GM18517 (cell line): Measurements from ENCODE around the gene NDUFA3.
"Not testable (repeated sequence)": the region's sequence is repeated elsewhere in the genome, so short reads cannot be mapped to it uniquely, and the experiment has no call there.

Experiments
- ATAC-seq: cut with Tn5 transposase; IDR thresholded peaks from one replicate; pipeline ENCODE4 v1.9.1; 2021; ENCODE audit warnings: mild to moderate bottlenecking, moderate library complexity; ENCODE audit not compliant: unreplicated experiment

NDUFA3 gene

DNA sequence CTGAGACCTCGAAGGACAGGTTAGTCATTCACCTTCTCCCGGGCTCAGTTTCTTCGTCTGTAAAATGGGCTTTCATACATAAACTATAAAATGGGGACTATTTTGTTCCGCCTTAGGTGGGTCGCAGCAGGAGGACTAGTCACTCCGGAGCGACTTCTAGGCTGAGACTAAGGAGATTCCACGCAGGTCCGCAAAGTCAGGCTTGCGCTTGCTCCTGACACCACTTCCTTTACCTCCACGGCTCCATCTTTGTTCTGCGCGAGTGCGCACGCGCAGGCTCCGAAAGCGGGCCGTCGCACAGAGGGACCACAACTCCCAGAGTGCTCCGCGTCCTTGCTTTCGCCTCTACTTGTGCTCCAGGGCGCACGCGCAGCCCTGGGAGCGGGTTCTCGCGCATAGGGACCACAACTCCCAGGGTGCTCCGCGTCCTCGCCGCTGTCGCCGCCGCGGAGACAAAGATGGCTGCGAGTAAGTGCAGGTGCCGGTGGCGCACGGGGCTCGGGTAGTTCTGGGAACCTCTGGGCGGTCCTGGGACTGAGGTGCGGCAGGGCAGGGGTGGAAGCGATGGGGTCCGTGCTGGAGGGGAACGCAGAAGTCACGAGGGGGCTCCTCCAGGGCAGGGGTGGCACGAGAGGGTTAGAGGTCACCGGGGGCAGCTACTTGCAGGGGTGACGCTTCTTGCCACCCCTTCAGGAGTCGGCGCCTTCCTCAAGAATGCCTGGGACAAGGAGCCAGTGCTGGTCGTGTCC is at the start of gene NDUFA3:
Gene NDUFA3 (plus strand): TSS at position 435 of the 749 bp plus-strand sequence. CDS start 24 bp downstream, at position 459.
- peak; percentile 97 for ATAC-seq

- ATAC-seq = no peak
Measured at GRCh38 chr19:54062643-54063042, 40.0 kb upstream of the NDUFA3 start.

GRCh38 chr19:54063350-54064116 is 39.1 kb upstream of the NDUFA3 start, which contains the start of gene VSTM1:
VSTM1 (minus strand) TSS chr19:54063897; CDS start chr19:54063777, 120 bp downstream.
- ATAC-seq = no peak

DNA sequence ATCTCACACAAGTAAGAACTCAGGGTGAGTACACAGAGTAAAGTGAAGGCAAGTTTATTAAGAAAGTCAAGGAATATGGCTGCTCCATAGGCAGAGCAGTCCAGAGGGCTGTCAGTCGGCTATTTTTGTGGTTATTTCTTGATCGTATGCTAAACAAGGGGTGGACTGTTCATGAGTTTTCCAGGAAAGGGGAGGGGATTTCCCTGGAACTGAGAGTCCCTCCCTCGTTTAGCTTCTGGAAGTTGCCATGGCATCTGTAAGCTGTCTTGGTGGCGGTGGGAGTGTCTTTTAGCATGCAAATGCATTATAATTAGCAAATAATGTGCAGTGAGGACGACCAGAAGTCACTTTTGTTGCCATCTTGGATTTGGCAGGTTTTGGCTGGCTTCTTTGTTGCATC is 33.2 kb upstream of the NDUFA3 start:
- ATAC-seq = no peak

DNA sequence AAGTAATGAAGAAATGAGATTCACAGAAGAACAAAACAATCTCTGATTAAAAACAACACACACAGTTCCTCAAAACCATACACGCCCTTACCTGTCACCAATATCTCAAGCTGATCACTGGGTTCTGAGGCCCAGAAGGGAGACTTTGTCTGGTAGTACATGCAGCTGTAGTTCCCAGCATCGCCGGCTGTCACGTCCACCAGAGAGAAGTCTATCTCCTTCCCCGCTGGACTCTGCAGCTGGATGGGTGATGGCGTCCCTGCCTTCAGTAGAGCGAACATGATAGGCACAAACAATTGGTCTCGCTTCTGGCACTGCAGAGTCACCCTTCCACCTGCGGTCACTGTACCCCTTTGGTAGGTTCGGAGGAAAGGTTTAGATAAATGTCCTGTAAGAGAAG is 28.8 kb upstream of the NDUFA3 start:
- no peak for ATAC-seq

- ATAC-seq = no peak
Measured at GRCh38 chr19:54074851-54075250, 27.8 kb upstream of the NDUFA3 start.

DNA sequence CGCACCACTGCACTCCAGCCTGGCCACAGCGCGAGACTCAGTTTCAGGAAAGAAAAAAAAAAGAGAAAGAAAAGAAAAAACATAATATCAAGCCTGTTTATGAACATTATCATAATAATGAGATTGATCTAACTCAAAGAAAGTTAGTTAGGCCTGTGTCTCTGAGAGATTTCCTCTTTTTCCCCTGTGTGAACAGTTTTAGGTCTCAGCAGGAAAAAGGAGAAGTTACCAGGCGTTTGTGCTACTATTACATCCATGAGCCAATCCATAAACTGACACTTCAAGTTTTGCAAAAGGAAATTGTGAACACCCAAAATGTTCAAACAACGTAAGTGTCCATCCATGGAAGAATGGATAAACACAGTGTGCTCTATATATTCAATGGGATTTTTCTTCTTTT is 25.3 kb upstream of the NDUFA3 start:
- ATAC-seq = no peak

- ATAC-seq = no peak
Measured at GRCh38 chr19:54081032-54081431, 21.6 kb upstream of the NDUFA3 start, which contains the start of gene TARM1. TARM1 (minus strand) TSS chr19:54081365; CDS start chr19:54081340, 25 bp downstream.

DNA sequence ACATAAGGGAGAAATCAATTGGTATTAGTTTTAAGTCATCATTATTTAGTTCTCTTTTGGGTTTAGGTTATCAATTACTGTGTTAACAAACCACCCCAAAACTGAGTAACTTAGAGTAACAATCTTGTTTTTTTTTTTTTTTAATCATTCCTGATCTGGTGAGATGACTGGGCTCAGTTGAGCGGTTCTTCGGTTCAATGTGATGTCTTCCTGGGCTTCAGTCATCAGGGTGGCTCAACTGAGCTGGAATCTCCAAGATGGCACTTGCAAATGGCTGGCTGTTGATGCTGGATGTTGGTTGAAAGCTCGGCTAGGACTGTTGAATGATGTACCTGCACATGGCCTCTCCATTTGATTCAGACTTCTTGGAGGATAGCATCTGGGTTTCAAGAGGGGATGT is 18.2 kb upstream of the NDUFA3 start:
- no peak for ATAC-seq

DNA sequence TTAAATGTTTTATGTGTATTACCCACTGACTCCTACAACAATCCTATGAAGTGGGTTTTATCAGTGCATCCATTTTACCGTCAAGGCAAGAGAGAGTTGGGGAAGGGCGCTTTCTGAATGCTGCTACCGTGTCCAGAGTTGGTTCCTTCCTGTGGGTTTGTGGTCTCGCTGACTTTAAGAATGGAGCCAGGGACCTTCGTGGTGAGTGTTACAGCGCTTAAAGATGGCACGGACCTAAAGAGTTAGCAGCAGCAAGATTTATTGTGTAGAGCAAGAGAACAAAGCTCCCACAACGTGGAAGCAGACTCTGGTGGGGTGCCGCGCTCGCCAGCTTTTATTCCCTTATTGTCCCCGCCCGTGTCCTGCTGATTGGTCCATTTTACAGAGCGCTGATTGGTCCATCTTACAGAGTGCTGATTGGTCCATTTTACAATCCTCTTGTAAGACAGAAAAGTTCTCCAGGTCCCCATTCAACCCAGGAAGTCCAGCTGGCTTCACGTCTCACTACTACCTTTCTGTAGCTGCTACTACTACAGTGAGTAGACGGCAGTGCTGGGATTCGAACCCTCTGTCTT is 8.1 kb upstream of the NDUFA3 start:
- no peak for ATAC-seq

- ATAC-seq = no peak
Measured at GRCh38 chr19:54095136-54095858, 7.4 kb upstream of the NDUFA3 start.

- not testable (repeated sequence) for ATAC-seq
Measured at GRCh38 chr19:54095859-54096616, 6.6 kb upstream of the NDUFA3 start.

DNA sequence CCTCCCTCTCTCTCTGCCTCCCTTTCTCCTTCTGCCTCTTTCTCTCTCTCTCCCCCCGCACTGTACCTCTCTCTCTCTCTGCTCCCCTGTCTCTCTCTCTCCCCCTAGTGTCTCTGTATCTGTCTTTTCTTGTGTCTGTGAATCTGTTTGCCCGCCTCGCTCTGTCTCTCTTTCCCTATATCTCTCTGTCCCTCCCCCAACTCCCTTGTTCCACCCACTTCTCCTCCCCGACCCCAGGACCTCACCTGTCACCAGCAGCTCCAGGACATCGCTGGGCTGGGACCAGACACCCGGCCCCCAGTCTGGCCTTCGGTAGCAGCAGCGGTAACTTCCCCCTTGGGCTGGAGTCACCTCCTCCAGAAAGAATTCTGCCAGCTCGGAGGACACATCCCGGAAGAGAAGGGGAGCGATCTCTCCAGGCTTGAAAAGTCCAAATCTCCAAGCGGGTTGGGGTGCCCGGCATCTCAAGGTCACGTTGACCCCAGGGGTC is 6.0 kb upstream of the NDUFA3 start:
- no peak for ATAC-seq

- ATAC-seq = no peak
Measured at GRCh38 chr19:54099190-54099902, 3.3 kb upstream of the NDUFA3 start.

DNA sequence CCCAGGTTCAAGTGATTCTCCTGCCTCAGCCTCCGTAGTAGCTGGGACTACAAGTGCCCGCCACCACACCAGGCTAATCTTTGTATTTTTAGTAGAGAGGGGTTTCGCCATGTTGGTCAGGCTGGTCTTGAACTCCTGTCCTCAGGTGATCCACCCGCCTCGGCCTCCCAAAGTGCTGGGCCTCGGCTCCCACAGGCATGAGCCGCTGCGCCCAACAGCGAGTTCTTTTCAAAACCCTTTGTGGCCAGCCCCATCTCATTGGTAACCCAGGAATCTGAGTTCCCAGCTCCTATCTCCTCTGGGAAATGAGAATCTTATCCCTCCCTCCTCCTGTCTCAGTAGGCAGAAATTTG is 2.8 kb upstream of the NDUFA3 start:
- not testable (repeated sequence) for ATAC-seq

DNA sequence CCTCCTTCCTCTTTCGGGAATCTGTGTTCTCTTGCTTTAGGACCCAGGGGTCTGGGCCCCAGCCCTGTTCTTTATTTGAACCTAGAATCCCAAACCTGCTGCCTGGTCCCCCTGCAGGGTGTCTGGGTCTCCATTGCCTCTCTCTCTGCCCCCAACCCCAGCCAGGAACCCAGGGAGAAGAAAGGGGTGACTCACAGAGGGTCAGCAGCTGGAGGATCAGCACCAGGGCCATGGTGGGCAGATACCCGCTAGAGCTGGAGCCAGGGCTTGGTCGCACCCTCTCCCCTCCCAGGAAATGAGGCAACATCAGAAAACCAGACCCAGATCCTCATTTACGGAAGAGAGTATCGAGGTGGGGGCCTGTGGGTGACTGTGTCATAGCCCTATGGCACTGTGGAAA is 2.1 kb upstream of the NDUFA3 start, which contains the start of gene OSCAR:
Gene OSCAR (minus strand): TSS at position 243 of the 400 bp plus-strand sequence. CDS start 11 bp downstream, at position 232.
- ATAC-seq = no peak

GRCh38 chr19:54104998-54105715 is 2.5 kb downstream of the NDUFA3 start:
- ATAC-seq = no peak

GRCh38 chr19:54105796-54106195 is 3.1 kb downstream of the NDUFA3 start:
- no peak for ATAC-seq

DNA sequence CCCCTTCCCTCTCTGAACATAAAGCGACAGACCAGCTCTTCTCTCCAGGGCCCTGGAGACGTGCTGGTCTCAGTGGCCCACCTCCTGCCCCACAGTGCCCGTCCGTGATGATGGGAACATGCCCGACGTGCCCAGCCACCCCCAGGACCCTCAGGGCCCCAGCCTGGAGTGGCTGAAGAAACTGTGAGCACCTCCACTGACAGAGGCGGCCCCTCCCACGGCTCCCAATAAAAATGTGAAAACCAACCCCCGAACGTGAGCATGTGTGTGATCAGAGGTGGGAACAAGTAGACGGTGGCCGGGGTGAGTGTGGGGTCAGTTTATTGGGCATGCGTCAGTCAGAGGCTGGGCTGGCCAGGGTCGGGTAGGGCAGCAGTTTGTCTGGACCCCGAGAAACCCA is 4.1 kb downstream of the NDUFA3 start:
- no peak for ATAC-seq
